ENCODE data around the gene SLIT2.

The SLIT2 gene

DNA sequence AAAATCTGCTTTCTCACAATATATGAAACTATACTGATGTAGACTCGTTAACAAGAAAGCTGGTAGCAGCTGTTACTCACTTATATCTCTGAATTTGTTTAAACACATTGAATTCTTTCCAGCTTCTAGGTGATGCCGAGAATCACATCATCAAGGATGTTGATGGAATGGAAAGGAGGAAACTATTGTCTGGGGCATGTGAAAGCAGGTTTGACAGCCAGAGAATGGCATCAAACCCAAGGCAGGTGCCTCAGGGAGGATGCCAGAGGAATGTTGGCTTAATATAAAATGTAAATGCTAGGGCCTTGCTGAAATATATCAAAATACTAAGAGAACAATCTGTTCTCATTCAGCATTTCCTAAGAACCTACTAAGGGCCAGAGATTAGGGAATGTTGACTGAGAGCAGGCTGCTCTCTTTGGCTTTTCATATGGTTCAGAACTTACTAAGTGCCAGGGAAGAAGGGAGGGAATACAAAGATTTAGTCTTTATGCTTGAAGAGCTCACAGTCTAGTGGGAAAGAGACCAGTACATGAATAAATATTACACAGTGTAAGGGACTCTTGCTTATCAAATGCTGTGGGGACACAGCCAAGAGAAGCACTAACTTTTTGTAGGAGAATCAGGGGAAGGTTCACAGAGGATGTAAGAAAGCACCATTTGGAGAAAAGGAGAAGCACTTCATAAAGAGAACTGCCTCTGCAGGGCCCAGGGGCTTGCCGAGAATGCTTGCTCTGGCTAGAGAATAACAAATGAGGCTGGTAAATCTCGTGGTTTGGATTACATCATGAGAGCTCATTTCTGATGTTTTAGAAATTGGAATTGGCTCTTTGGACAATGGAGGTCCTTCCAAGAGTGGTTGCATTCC is 14.7 kb downstream of the SLIT2 start:
- H3K4me3 ChIP-seq (ENCODE audit: low read length, poor library complexity, severe bottlenecking): no peak overlapping the region
- H3K79me2 ChIP-seq (ENCODE audit: insufficient read depth, low read length): no peaks in the 10 kb centered on the region
- H3K4me1 ChIP-seq (ENCODE audit: insufficient read depth, low read length, poor library complexity, severe bottlenecking): no peaks in the 10 kb centered on the region
- no peaks in the 10 kb centered on the region for H4K20me1 ChIP-seq (ENCODE audit: insufficient read depth, low read length, poor library complexity, severe bottlenecking)
- no peaks in the 10 kb centered on the region; the same call in 1 of the 2 replicates for H3K9me2 ChIP-seq (replicated peaks; ENCODE audit: low read depth, low read length)
- H3K36me3 ChIP-seq (ENCODE audit: insufficient read depth, low read length): no peaks in the 10 kb centered on the region
- H3K9me3 ChIP-seq (ENCODE audit: insufficient read depth, low read depth, low read length): no peaks in the 10 kb centered on the region
- no peaks in the 10 kb centered on the region for H3K27me3 ChIP-seq (ENCODE audit: insufficient read depth, low read length, poor library complexity, severe bottlenecking)
- H3F3A ChIP-seq (ENCODE audit: low read depth): no peaks in the 10 kb centered on the region
- no peak overlapping the region for H3K9ac ChIP-seq (ENCODE audit: low read depth, low read length, poor library complexity, severe bottlenecking)
- no peak overlapping the region for H3K4me2 ChIP-seq (ENCODE audit: low read depth, low read length, poor library complexity, severe bottlenecking)
- H2AFZ ChIP-seq (ENCODE audit: low read length): no peak overlapping the region
- TF ChIP-seq CTCF (conservative IDR thresholded peaks at IDR 0.05; ENCODE audit: low read length): no peak
- TF ChIP-seq EZH2phosphoT487 (IDR thresholded peaks at IDR 0.05; ENCODE audit: borderline replicate concordance): no peak

- H3K79me2 ChIP-seq (ENCODE audit: insufficient read depth, low read length): no peaks in the 10 kb centered on the region
These were observed 16.3 kb downstream of the SLIT2 start for GRCh38 chr4:20268028-20268427.

DNA sequence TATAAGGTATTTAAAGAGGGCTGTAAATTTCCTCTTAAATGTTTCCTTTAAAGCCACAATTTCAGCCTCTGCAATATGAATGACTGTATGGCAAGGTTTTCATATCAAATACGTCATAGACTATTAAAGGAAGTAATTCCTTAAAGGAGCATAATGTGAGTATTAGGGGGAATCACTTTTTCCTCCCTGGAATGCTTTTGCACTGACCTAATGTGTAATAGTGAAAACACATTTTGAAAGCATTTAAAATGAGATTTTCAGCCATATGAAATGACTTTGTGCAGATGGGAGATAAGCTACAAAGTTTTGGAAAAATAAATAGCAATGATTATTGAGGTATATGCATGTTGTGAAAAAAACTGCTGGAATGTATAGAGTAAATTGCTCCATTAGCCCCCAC is 17.6 kb downstream of the SLIT2 start:
- no peaks in the 10 kb centered on the region for H3F3A ChIP-seq (ENCODE audit: low read depth)
- no peaks in the 10 kb centered on the region for H4K20me1 ChIP-seq (ENCODE audit: insufficient read depth, low read length, poor library complexity, severe bottlenecking)
- no peaks in the 10 kb centered on the region for H3K9me3 ChIP-seq (ENCODE audit: insufficient read depth, low read depth, low read length)
- H2AFZ ChIP-seq (ENCODE audit: low read length): no peak overlapping the region
- no peaks in the 10 kb centered on the region; the same call in 1 of the 2 replicates for H3K9me2 ChIP-seq (replicated peaks; ENCODE audit: low read depth, low read length)
- H3K4me1 ChIP-seq (ENCODE audit: insufficient read depth, low read length, poor library complexity, severe bottlenecking): no peaks in the 10 kb centered on the region
- no peak overlapping the region for H3K4me2 ChIP-seq (ENCODE audit: low read depth, low read length, poor library complexity, severe bottlenecking)
- H3K36me3 ChIP-seq (ENCODE audit: insufficient read depth, low read length): no peaks in the 10 kb centered on the region
- H3K79me2 ChIP-seq (ENCODE audit: insufficient read depth, low read length): no peaks in the 10 kb centered on the region
- H3K9ac ChIP-seq (ENCODE audit: low read depth, low read length, poor library complexity, severe bottlenecking): no peak overlapping the region
- TF ChIP-seq CTCF (conservative IDR thresholded peaks at IDR 0.05; ENCODE audit: low read length): no peak
- TF ChIP-seq EZH2phosphoT487 (IDR thresholded peaks at IDR 0.05; ENCODE audit: borderline replicate concordance): no peak
- H3K27me3 ChIP-seq (ENCODE audit: insufficient read depth, low read length, poor library complexity, severe bottlenecking): no peaks in the 10 kb centered on the region
- no peak overlapping the region for H3K4me3 ChIP-seq (ENCODE audit: low read length, poor library complexity, severe bottlenecking)

More at GRCh38 chr4:20268028-20268427, 16.3 kb downstream of the SLIT2 start:
- no peaks in the 10 kb centered on the region for H3K4me1 ChIP-seq (ENCODE audit: insufficient read depth, low read length, poor library complexity, severe bottlenecking)
- H3K9me2 ChIP-seq (replicated peaks; ENCODE audit: low read depth, low read length): no peaks in the 10 kb centered on the region; the same call in 1 of the 2 replicates
- no peaks in the 10 kb centered on the region for H3K9me3 ChIP-seq (ENCODE audit: insufficient read depth, low read depth, low read length)
- H3K4me3 ChIP-seq (ENCODE audit: low read length, poor library complexity, severe bottlenecking): no peak overlapping the region
- H3K4me2 ChIP-seq (ENCODE audit: low read depth, low read length, poor library complexity, severe bottlenecking): no peak overlapping the region
- no peak overlapping the region for H3K9ac ChIP-seq (ENCODE audit: low read depth, low read length, poor library complexity, severe bottlenecking)
- no peaks in the 10 kb centered on the region for H3F3A ChIP-seq (ENCODE audit: low read depth)
- TF ChIP-seq EZH2phosphoT487 (IDR thresholded peaks at IDR 0.05; ENCODE audit: borderline replicate concordance) (no peak), CTCF (conservative IDR thresholded peaks at IDR 0.05; ENCODE audit: low read length) (no peak)
- H2AFZ ChIP-seq (ENCODE audit: low read length): no peak overlapping the region
- no peaks in the 10 kb centered on the region for H3K27me3 ChIP-seq (ENCODE audit: insufficient read depth, low read length, poor library complexity, severe bottlenecking)
- H3K36me3 ChIP-seq (ENCODE audit: insufficient read depth, low read length): no peaks in the 10 kb centered on the region
- H4K20me1 ChIP-seq (ENCODE audit: insufficient read depth, low read length, poor library complexity, severe bottlenecking): no peaks in the 10 kb centered on the region

Measured in Loucy (cell line).